Embryonic facial prominence (tissue), 1 donor: ENCODE data around the gene LZTFL1.
A peak's percentile ranks its signal among the peaks of the same experiment; 100 is the strongest.

Source experiments
- DNase-seq: peaks from one replicate; pipeline ENCODE4 v3.0.0-alpha.2; 2016; ENCODE audit errors: extremely low spot score

LZTFL1 gene, protein sequence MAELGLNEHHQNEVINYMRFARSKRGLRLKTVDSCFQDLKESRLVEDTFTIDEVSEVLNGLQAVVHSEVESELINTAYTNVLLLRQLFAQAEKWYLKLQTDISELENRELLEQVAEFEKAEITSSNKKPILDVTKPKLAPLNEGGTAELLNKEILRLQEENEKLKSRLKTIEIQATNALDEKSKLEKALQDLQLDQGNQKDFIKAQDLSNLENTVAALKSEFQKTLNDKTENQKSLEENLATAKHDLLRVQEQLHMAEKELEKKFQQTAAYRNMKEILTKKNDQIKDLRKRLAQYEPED

DNA sequence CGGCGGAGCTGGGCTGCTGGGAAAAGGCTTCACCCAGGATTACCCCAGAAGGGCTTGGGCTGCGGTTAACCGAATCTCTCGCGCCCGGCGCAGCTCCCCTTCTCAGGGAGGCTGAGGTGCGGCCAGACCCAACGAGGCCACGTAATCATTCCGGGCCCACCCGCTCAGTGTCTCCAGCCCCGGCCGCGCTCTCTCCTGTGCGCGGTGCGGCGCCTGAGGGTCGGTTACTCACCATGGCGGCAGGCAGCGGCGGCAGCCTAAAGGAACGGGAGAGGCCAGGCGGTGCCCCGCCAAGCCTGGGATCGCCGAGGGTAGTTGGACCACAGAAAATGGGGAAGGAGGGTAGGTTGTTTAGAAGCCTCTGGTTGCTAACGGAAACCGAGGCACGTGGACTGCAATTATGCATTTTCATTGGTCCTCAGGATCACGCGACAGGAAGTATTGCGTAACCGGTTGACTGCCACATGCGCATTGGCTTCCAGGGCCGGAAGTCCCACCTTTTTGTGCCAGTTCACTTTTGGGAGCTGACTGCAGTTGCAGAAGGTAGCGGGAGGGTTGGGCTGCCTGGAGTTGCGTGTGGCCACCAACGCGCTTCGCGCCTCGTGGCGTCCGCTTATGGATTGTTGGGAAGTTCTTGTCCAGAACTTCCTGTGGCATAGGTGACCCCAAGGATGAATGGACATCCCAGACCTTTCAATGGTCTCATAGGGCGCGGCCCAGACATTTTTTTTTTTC lies at the start of gene LZTFL1:
Gene LZTFL1 (minus strand): TSS at position 363 of the 735 bp plus-strand sequence. CDS start 128 bp downstream, at position 235.
- DNase-seq = peak; percentile 95

DNA sequence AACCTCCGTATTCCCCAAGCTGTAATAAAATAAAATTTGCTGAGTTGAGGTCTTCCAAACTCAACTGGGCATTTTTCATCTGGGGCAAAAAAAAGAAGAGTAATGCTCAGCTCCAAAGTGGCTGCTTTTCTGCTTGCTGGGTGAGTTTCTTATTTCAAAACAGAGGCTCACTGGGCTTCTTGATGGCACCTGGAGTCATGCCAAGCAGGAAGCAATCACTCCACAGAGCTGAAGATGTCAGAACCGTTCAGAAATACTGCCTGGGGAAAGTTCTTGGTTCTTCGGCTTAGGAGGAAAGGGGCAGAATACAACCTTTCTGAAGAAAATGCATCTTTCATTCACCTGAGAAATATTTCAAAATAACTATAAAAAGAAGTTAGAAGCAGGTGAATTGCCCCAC lies 48.5 kb upstream of the LZTFL1 start:
- DNase-seq = no peak

DNA sequence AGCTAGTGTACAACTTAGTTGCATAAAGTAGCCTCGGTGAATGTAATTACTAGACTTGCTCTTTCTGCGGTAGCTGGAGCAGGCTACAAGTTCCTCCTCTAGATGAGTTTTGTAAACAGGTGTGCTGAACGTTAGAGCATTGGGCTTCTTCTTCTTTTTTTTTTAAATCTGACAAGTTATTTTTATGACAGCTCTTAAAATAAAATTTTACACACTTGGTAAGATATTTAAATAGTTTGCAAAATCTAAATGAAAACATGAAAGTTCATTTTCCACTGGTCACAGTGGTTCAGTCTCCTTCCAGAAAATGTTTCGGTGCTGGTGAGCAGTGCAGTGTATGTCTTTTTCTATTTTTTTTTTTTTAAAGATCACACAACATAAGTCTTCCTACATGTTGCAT lies 47.4 kb upstream of the LZTFL1 start:
- DNase-seq = no peak

DNA sequence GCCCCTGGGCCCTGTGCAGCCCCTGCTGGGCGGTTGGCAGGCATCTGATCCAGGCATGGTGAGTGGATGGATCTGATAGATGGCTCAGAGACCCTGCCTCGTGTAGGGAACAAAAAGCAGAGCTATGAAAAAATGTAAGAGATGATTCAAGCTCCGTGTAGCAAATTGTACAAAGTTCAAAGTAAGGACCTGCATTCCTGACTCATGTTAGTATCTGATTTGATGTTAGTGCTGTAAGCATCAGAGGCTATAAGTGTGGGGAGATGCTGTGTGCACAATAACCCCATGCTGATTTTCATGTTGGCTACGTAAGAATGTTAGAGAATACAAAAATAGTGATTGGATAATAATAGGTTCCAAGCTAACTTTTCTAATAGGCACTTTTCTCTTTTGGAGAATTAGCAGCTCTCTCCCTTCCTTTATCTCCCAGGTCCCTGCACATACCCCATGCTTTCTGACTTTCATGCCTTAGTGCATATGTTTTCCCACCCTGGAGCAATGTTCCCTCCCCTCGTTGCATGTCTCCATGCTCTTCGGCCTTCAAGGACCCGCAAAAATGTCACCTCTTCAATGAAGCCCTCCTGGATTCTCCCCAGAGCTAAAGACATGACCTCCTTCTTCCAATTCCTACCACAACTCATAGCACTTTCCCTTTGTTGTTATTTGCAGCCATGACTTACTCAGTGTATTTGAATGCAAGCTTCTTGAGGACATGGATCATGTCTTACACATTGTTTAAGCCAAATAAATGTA lies 46.0 kb upstream of the LZTFL1 start:
- DNase-seq = no peak

DNA sequence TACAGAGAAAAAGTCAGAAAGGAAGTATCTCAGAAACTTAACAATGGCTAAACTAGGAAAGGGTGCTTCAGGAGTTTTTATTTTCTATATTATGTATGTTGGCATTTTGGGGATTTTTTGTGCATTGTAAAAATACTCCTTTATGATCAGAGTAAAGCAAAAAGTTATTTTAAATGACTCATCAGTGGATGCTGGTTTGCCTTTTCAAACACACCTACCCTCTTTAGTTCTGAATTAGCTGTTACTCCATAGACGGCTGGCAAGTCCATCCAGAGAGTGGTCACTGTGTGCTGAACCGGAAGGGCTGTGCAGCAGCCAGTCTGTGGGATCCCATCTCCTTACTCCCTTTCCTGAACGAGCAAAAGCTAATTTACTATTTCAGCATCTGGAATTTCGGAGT lies 45.4 kb upstream of the LZTFL1 start:
- DNase-seq = no peak

DNA sequence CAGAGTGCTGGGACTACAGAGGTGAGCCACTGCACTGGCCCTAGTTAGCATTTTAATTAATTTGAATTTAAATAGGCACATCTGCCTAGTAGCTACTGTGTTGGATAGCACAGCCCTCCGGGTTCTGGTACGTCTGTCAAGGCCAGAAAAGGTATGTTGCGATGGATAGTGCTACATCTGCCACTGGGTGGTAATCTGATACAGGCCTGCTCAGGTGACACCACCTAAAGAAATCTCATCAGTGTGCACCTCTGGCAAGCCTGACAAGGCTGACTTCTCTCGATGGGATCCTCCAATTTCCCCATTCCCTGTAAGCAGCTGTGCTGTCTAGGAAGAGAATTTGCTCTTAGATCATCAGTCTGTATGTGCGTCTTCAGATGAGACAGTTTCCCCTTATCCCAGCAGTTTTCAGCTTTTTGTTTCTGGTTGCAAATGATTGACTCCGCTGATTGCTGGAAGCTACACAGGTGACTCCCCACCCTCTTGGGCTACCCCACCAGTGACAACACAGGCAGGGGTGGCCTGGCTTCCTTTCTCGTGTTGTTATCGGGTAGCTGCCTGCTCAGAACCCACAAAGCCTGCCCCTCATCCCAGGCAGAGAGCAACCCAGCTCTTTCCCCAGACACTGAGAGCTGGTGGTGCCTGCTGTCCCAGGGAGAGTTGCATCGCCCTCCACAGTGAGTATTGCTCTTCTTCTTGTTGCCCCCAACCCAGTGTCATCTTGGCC lies 44.2 kb upstream of the LZTFL1 start, which contains the start of gene CCR9:
Gene CCR9 (plus strand): TSS at position 565 of the 727 bp plus-strand sequence. CDS start 8,391 bp downstream, outside the sequence.
- no peak for DNase-seq

DNA sequence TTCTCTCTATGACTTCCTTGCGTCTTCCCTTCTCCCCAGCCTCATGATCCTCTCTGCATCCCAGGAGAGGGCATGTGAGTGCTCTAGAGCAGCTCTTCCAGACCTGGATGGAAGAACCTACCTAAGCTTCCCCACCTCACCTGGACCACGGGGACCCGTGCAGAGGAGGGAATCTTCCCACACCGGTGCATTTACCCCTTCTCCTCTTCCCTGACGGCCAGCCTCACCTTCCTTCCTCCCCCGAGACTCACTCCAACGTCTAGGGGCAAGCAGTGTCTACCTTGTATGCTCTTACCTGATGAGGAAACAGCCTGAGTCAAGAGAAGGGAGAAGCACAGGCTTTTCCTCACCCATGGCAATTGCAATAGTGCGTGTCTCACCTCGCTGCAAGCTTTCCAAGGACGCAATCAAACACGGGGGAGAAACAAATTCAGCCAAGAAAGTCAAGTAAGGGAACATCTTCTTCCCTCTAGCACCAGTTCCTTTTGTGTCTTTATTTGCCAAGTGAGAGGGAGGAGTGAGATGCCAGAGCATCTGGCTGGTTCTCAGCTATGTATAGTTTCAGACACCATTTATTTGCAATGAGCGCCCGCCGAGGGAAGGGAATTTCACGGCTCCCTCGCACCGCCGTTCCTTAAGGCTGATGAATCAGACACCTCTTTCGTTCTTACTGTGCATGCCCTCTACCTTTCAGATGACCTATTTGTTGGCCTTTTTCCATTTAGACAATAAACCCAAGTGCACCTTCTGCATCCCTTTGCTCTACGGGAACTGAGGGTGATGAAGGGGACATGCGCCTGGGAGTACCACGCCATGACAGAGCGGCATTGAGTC lies 42.7 kb upstream of the LZTFL1 start:
- no peak for DNase-seq

DNA sequence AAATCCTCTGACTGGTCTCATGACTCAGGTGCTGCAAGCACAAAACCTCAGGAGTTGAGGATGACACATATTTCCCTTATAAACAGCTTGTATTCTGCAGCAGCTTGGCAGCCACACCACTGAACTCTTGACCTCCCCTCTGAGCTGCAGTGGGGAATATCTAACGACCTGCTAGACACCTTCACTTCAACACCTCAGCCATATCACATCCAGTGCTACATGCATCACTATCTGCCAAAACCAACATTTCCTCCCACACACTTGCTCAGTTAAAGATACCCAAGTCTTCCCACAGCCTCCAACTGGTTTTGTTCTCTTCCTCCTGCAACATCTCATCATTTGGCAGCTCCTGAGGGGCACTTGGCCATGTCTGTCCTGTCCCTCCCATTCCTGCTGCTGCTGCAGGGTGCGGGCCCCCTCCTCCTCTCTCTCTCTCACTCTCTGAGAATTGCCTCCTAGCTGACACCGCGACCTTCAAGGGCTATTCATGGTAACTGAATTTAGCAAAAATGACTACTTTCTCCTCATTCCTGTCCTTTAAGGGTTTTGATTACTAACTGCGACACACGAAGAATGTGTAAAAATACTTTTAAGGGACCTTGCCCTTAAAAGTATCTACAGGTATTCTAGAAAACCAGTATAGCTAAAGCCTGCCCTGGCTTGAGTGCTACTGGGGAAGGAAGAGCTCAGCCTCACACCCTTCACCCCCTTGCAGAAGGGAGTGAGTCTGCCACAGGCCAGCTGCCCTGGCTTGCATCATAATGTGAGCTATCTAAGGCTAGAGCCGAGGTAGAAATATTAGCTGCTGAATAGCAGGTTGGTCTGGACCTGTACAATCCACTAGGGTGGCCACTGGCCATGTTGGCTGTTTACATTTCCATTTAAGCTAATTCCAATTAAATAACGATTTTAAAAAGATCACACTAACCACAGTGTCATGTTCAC lies 39.4 kb upstream of the LZTFL1 start:
- DNase-seq = no peak

DNA sequence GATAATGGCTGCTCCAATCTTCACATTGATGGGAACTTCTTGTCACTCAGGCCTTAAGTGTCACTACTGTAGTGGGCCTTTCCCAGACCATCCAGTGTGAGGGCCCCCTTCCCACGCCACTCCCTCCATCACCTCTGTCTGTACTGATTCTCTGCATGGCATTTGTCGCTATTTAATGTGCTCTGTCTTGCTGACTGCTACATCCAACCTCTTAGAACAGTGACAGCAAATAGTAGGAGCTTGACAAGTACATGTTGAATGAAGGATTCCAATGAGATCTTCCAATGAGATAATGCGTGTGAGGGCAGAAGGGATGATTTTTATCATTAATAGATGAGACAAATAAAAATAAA lies 38.8 kb upstream of the LZTFL1 start:
- DNase-seq = no peak

DNA sequence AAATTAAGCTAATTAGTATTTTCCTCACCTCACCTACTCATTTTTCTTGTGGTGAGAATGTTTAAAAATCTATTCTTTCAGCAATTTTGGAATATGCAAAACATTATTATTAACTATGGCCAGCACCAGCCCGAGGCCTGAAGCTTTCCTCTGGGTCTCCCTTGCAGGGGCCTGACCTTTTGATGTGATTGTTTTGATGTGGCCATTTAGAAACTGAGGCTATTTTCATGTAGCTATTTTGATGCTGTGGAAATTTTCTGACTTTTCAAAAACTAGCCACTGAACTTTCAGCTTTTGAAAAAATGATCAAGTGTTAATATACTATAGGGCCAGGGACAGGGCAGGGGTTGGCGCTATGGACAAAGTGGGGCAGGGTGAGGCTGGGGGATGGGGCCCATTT lies 36.2 kb upstream of the LZTFL1 start:
- no peak for DNase-seq

DNA sequence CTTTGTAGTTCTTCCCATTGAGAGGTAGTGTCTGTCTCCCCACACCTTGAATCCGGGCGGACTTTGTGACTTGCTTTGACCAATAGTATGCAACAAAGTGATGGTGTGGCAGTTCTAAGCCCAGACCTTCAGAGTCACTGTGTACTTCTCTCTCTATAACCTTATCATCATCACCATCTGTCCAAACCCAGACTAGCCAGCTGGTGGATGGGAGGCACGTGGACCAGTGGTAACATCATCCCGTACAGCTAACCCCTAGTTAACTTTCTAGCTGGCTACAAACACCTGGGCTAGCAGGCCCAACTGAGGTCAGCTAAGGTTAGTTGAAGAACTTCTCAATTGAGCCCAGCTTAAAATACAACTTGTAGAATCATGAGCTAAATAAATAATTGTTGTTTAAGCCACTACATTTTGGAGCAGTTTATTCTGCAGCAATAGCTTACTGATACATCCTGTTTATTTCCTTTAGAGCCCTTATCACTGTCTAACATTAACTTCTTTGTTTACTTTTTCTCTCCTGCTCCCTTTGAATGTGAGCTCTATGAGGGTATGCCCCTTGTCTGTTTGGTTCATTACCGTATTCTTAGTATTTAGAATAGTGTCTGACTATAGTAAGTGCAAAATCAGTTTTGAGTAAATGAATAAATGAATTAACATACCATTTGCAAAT lies 32.9 kb upstream of the LZTFL1 start:
- no peak for DNase-seq

DNA sequence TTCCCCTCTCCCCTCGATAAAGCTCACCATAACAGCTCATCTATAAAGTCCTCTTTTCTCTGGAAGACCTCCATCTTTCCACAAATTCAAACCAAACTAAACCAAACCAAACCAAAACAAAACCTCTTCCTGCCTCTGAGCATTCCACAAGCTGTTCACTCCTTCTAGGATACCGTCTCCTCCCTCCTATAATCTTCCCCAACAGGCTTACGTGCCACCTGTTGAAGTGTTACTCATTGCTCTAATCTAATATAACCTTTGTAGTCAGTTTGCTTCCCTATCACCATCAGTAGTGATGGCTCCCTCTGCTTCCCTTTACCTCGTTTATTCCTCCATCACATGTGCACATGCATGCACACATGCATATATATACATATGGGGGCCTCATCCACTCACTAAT lies 31.7 kb upstream of the LZTFL1 start:
- no peak for DNase-seq

DNA sequence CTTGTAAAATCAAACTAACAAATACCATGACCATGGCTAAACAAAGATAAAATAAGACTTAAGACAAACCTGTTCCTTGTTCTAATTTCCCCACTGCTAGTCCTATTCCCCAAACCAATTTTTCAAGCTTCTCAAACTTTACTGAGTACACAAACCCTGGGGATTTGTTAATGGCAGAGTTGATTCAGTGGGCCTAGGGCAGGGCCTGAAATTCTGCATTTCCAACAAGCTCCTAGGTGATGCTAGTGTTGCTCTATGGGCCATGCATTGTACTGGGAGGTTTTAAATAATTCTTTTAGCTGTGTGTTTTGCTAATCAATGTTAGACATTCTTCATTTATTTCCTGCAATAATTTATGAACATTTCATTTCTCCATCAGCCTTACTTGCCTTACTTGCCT lies 31.1 kb upstream of the LZTFL1 start:
- DNase-seq = no peak

DNA sequence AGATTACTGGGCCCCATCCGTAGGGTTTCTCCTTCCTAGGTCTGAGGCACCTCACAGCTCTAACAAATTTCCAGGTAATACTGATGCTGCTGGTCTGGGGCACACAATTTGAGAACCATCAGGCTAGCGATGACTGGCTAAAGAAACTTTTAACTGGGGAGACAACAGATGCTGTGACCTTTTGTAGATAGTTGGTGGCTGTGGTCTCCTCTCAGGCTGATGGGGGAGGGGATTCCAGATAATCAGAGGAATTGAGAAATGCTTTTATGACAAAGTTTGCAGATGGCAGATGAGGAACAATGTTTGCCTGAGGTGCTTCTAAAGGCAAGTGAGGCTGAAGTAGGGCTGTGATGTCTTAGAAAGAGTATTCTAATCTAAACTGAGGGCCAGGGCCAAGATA lies 30.6 kb upstream of the LZTFL1 start:
- DNase-seq = no peak

DNA sequence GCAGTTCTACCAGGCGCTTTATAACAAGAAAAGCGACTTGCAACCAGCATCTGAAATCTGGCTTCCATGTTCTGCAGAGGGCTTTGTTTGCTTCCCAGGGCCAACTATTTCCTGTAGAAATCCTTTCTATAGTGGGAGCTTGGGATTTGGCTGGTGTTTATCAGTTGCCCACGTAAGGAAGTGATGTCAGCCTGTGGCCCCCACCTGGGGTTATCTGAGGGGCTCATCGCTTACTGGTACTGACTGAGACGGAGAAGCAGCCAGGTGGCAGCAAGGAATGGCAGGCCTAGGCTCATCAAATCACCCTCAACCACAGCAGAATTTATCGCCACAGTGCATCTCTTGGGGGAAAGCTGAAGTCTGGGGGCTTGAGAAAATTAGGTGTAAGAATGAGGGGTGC lies 29.9 kb upstream of the LZTFL1 start:
- DNase-seq = no peak

DNA sequence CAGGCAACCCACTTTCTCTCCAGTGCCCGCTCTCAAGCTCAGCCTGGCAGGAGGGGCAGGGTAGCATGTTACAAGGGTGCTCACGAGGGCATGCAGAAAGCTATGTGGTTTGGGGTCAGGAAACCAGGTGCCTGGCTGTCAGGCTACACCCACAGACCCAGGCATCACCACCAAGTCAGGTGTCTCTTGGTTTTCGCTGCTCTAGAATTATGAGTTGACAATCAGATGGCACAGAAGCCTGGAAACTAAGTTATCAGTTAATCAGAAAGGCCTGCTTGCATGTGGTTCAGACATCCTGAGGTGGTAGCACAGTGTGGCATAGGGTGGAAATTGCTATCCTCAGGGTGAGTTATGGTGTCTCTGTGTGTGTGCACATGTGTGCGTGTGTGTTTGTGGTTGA lies 28.2 kb upstream of the LZTFL1 start:
- no peak for DNase-seq

DNA sequence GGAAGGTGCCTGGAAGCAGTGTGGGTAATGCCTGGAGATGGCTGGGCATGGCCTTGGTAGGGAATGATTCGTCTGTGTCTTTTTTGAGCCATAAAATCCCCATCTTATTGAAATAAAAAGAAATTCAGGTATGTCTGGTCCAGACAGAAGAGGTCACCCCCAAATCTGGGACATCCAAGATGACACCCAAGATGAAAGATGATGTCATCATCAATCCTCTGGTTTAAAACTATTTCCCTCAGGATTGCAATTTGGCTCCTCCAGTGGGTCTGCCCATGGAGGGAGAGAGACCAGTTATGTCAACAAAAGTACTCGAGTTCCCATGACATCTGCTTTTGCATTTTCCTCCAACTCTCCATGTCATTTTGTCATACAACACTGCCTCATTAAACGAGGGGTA lies 27.7 kb upstream of the LZTFL1 start:
- DNase-seq = no peak

DNA sequence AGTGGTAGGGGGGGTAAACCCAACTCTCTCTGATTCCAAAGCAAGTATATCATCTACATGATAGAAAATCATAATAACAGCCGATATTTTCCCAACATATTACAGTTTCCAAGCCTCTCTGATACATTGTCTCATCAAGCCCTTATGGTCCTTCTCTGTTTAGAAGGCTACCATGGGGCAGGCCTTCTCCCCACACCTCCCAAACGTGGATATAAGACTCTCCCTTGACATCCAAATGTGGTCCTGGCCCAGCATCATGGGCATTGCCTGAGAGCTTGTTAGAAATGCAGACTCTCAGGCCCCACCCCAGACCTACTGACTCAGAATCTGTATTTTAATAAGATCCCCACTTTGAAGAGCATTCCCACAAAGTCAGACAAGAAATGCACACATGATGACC lies 26.7 kb upstream of the LZTFL1 start:
- DNase-seq = no peak

DNA sequence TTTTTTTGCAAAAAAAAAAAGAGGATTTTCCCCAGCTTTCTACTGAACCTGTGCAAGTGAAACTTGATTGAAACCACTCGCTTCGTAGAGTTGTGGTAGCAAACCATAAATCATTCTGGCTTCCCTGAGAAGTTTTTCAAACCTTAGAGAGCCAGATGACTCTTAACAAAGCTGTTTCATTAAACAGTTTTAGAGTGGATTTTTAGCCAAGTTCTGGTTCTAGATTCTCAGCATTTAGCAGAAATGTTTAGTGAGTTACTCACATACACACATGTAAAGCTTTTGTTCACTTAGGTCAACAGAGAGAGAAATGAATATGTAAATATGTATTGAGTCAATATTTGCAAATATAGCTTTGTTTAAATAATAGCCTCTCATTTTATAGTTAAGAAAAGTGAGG lies 26.3 kb upstream of the LZTFL1 start:
- no peak for DNase-seq
